Gastroesophageal sphincter (tissue), 4 donors: ENCODE data around the gene CACUL1. TPM values are rescaled to one million over a fixed set of nuclear protein-coding genes. Genes with fewer than 3 reads are reported as not detected.
"Not testable (repeated sequence)": the region's sequence is repeated elsewhere in the genome, so short reads cannot be mapped to it uniquely, and the experiment has no call there.

ENCODE experiments used
- ATAC-seq: fragments of 150-250 bp; one replicate; pipeline ENCODE4 v1.9.1; 2016; ENCODE audit warnings: mild to moderate bottlenecking, moderate library complexity
- H3K27ac ChIP-seq, 4 donors: fragments of 200-600 bp; sonication (generic) in 3 of 4; 1 replicate in 3 of 4; 2 replicates in 1 of 4; pipeline ENCODE4 v1.5.1; 2016 to 2019
- H3K27me3 ChIP-seq: fragments of 200-600 bp; sonication (generic); one replicate; pipeline ENCODE4 v1.5.1; 2019
- H3K36me3 ChIP-seq, 2 donors: fragments of 200-600 bp; sonication (generic); one replicate each; pipeline ENCODE4 v1.5.1; 2019; ENCODE audit warnings: control low read depth in 1 of 2
- H3K4me1 ChIP-seq, 3 donors: fragments of 200-600 bp; sonication (generic); 1 replicate in 2 of 3; 2 replicates in 1 of 3; pipeline ENCODE4 v1.5.1; 2016 to 2019; ENCODE audit warnings: control low read depth in 2 of 3
- H3K4me3 ChIP-seq, 2 donors: fragments of 200-600 bp; sonication (generic); one replicate each; pipeline ENCODE4 v1.5.1; 2019; ENCODE audit warnings: mild to moderate bottlenecking in 1 of 2, moderate library complexity in 1 of 2
- H3K9me3 ChIP-seq, 3 donors: fragments of 200-600 bp; sonication (generic); one replicate each; pipeline ENCODE4 v1.5.1; 2017 to 2019; ENCODE audit warnings: control low read depth in 2 of 3
- CTCF ChIP-seq, 4 experiments: fragments of 200-600 bp in 2 of 4; fragments of 450-650 bp in 2 of 4; sonication (generic) in 1 of 4; IDR thresholded peaks; one replicate each; pipeline ENCODE4 v1.5.1; 2017 to 2019; ENCODE audit warnings: antibody characterized with exemption in 4 of 4, mild to moderate bottlenecking in 2 of 4, moderate library complexity in 2 of 4
- EP300 ChIP-seq: sonication (generic); formaldehyde crosslinking; IDR thresholded peaks from one replicate; pipeline ENCODE4 v1.6.1; 2017; ENCODE audit warnings: antibody characterized with exemption, mild to moderate bottlenecking
- POLR2A ChIP-seq, 2 donors: fragments of 450-650 bp; IDR thresholded peaks; one replicate each; pipeline ENCODE4 v1.6.1; 2017; ENCODE audit warnings: antibody characterized with exemption in 2 of 2, mild to moderate bottlenecking in 2 of 2, moderate library complexity in 1 of 2
- POLR2AphosphoS5 ChIP-seq: sonication (generic); formaldehyde crosslinking; IDR thresholded peaks from one replicate; pipeline ENCODE4 v1.6.1; 2017; ENCODE audit warnings: antibody characterized with exemption
- WGBS, 2 donors: methylation state at CpG; one replicate each; pipeline ENCODE4 v1.1.5; 2018; ENCODE audit warnings: low coverage in 1 of 2; 5-methylcytosine and 5-hydroxymethylcytosine counted together
- total RNA-seq, 4 donors: library from RNA; depleted of rRNA; stranded (reverse); fragments of >200 nt; gene quantifications; one replicate each; pipeline ENCODE4 v1.1.0, GENCODE V29; 2016

The CACUL1 gene
- total RNA-seq, 4 donors from 2014 or later, result 35.7 to 67.2 (median 45.6) TPM

- Histone ChIP-seq H3K4me3 (no peak overlapping the region), H3K27ac (no peak overlapping the region), H3K27me3 (no peaks in the 10 kb centered on the region), H3K4me1 (peaks cover 0 to 14% (median 7%) of the 10 kb centered on the region in 3 donors), H3K9me3 (no peaks in the 10 kb centered on the region), H3K36me3 (peaks cover 0 to 31% of the 10 kb centered on the region in 2 donors)
- no peak for ATAC-seq
- 72 to 86% methylated on average over 5 to 10 of the region's 11 CpGs for WGBS, 2 donors
- no peak for TF ChIP-seq POLR2A (IDR thresholded peaks at IDR 0.05)
- TF ChIP-seq CTCF (IDR thresholded peaks at IDR 0.05), result no peak
Observed at GRCh38 chr10:118674226-118674919, 80.4 kb downstream of the CACUL1 start.

GRCh38 chr10:118672766-118673715 is 81.7 kb downstream of the CACUL1 start:
- WGBS, 2 donors, result 36 to 92% methylated on average over 4 to 6 of the region's 11 CpGs
- TF ChIP-seq EP300, result no peak
- no peak for TF ChIP-seq POLR2A (IDR thresholded peaks at IDR 0.05)
- no peak for TF ChIP-seq POLR2AphosphoS5
- TF ChIP-seq CTCF (IDR thresholded peaks at IDR 0.05), result no peak
- Histone ChIP-seq H3K27me3 (no peaks in the 10 kb centered on the region), H3K9me3 (no peaks in the 10 kb centered on the region), H3K27ac (no peak overlapping the region), H3K4me1 (peaks cover 0 to 28% (median 9%) of the 10 kb centered on the region in 3 donors), H3K4me3 (no peak overlapping the region), H3K36me3 (peaks cover 0 to 28% of the 10 kb centered on the region in 2 donors)
- no peak for ATAC-seq

- ATAC-seq, result no peak
Observed at GRCh38 chr10:118672153-118672552, 82.6 kb downstream of the CACUL1 start.

GRCh38 chr10:118671221-118671620 is 83.5 kb downstream of the CACUL1 start:
- 83 to 86% methylated on average over 1 to 2 of the region's 3 CpGs for WGBS, 2 donors
- H3K27ac ChIP-seq, ATAC-seq, H3K9me3 ChIP-seq, H3K4me3 ChIP-seq, H3K27me3 ChIP-seq: not testable (repeated sequence)
- H3K36me3 ChIP-seq, result peaks cover 0 to 28% of the 10 kb centered on the region in 2 donors
- peaks cover 0 to 28% (median 9%) of the 10 kb centered on the region in 3 donors for H3K4me1 ChIP-seq

More at GRCh38 chr10:118672153-118672552, 82.6 kb downstream of the CACUL1 start:
- peaks cover 0 to 28% of the 10 kb centered on the region in 2 donors for H3K36me3 ChIP-seq
- TF ChIP-seq EP300 (no peak), CTCF (IDR thresholded peaks at IDR 0.05) (no peak), POLR2A (IDR thresholded peaks at IDR 0.05) (no peak), POLR2AphosphoS5 (no peak)
- WGBS, 2 donors, result 55 to 73% methylated on average over 5 to 6 of the region's 6 CpGs
- no peak overlapping the region for H3K4me3 ChIP-seq
- H3K27me3 ChIP-seq, result no peaks in the 10 kb centered on the region
- H3K9me3 ChIP-seq, result no peaks in the 10 kb centered on the region
- H3K4me1 ChIP-seq, result peaks cover 0 to 28% (median 9%) of the 10 kb centered on the region in 3 donors
- H3K27ac ChIP-seq, result no peak overlapping the region

GRCh38 chr10:118670472-118671124 is 84.2 kb downstream of the CACUL1 start:
- Histone ChIP-seq H3K27ac (no peak overlapping the region), H3K9me3 (no peaks in the 10 kb centered on the region), H3K27me3 (no peaks in the 10 kb centered on the region), H3K4me3 (no peak overlapping the region), H3K36me3 (peaks cover 0 to 26% of the 10 kb centered on the region in 2 donors), H3K4me1 (peaks cover 0 to 28% (median 9%) of the 10 kb centered on the region in 3 donors)
- TF ChIP-seq CTCF (IDR thresholded peaks at IDR 0.05), result no peak
- no peak for TF ChIP-seq EP300
- no peak for TF ChIP-seq POLR2A (IDR thresholded peaks at IDR 0.05)
- TF ChIP-seq POLR2AphosphoS5, result no peak
- 90% methylated on average over 1 of the region's 11 CpGs; no CpG with 5 or more reads in 1 of the 2 donors for WGBS, 2 donors
- no peak for ATAC-seq
